Measurements from ENCODE around the gene CASZ1. TPM values are rescaled to one million over a fixed set of nuclear protein-coding genes. Genes with fewer than 3 reads are reported as not detected.

The CASZ1 gene
- total and polyA plus RNA-seq, 10 of the 15 experiments (the other 5 are each of a cell fraction or from before 2014, with no cell fraction given): 0.52 to 9.8 (median 3.7) TPM

DNA sequence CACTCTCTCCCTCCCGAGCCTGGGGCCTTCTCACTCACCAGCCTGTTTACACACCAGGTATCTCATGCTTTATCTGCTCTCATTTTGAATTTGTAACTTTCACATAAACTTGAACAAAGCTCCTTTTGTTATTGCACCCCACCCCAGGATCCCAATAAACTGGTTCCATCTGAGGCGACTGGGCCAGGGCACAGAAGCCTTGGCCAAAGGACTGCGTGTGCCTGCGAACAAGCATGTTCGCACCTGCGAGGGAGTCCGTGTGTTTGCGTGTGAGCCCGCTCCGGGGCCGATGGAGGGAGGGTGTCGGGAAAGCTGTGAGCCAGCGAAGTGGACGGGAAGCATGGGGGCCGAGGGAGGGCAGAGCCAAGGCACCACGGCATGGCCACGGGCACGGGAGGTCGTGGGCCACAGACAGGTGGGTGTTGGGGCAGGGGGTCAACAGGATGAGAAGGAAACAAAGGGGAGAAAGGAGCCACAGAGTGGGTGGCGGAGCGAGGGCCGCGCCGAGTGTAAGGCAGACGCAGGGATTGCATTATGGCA is 98.8 kb downstream of the CASZ1 start:
- no peak overlapping the region for H3K9ac ChIP-seq (ENCODE audit: control insufficient read depth, insufficient read depth, low read length)
- H4K20me1 ChIP-seq (ENCODE audit: control insufficient read depth, insufficient read depth): no peaks in the 10 kb centered on the region
- H3K79me2 ChIP-seq (ENCODE audit: control insufficient read depth, insufficient read depth, low read length): peaks cover 2% of the 10 kb centered on the region
- no peak overlapping the region for H2AFZ ChIP-seq (ENCODE audit: control insufficient read depth, low read depth, low read length)
- ATAC-seq (no peak), FAIRE-seq (no peak), DNase-seq (ENCODE audit: low read depth, low spot score) (no peak)
- RAD21 ChIA-PET (ENCODE audit: unreplicated experiment): no interaction called here
- no peak overlapping the region for H3K27ac ChIP-seq (ENCODE audit: control insufficient read depth, insufficient read depth)
- 69% methylated on average over 25 of the region's 25 CpGs for WGBS (ENCODE audit: insufficient coverage, insufficient replicate concordance, low lambda C conversion rate, missing lambda C conversion rate)
- H3K4me3 ChIP-seq: no peak overlapping the region
- no TSS peak for BruUV-seq (replicated peaks)
- SMC1A ChIA-PET (ENCODE audit: uncharacterized antibody, unreplicated experiment): no interaction called here
- in situ Hi-C loops (cut with MboI): no loop called here
- no peaks in the 10 kb centered on the region for H3K9me3 ChIP-seq (replicated peaks; ENCODE audit: control insufficient read depth, insufficient read depth, low read length)
- CTCF ChIA-PET: interaction anchor here (1.2 kb wide), 1 partner anchor 174 kb away, joined by 4 read pairs; no protein-coding TSS in a partner anchor
- POLR2A ChIA-PET: no interaction called here
- intact Hi-C loops (cut with micrococcal nuclease; ENCODE audit: unreplicated experiment): no loop called here
- TF ChIP-seq, protein P1, sequence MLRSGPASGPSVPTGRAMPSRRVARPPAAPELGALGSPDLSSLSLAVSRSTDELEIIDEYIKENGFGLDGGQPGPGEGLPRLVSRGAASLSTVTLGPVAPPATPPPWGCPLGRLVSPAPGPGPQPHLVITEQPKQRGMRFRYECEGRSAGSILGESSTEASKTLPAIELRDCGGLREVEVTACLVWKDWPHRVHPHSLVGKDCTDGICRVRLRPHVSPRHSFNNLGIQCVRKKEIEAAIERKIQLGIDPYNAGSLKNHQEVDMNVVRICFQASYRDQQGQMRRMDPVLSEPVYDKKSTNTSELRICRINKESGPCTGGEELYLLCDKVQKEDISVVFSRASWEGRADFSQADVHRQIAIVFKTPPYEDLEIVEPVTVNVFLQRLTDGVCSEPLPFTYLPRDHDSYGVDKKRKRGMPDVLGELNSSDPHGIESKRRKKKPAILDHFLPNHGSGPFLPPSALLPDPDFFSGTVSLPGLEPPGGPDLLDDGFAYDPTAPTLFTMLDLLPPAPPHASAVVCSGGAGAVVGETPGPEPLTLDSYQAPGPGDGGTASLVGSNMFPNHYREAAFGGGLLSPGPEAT (IDR thresholded peaks at IDR 0.05; ENCODE audit: low read depth): no peak
- TF ChIP-seq IKZF1 (conservative IDR thresholded peaks at IDR 0.05) (no peak), SPI1 (IDR thresholded peaks at IDR 0.05; ENCODE audit: borderline replicate concordance, insufficient read depth, low read depth, low read length) (no peak), JUND (IDR thresholded peaks at IDR 0.05; ENCODE audit: low read depth, low read length) (no peak), IRF4 (IDR thresholded peaks at IDR 0.05; ENCODE audit: low read depth, low read length) (no peak), YBX1 (IDR thresholded peaks at IDR 0.05) (no peak), KAT2A (conservative IDR thresholded peaks at IDR 0.05; ENCODE audit: control insufficient read depth, low read depth, low read length) (no peak), HDAC2 (IDR thresholded peaks at IDR 0.05) (no peak), RCOR1 (conservative IDR thresholded peaks at IDR 0.05; ENCODE audit: low read depth, low read length) (no peak), NR2F1 (conservative IDR thresholded peaks at IDR 0.05) (no peak)
- TF ChIP-seq, protein P2, sequence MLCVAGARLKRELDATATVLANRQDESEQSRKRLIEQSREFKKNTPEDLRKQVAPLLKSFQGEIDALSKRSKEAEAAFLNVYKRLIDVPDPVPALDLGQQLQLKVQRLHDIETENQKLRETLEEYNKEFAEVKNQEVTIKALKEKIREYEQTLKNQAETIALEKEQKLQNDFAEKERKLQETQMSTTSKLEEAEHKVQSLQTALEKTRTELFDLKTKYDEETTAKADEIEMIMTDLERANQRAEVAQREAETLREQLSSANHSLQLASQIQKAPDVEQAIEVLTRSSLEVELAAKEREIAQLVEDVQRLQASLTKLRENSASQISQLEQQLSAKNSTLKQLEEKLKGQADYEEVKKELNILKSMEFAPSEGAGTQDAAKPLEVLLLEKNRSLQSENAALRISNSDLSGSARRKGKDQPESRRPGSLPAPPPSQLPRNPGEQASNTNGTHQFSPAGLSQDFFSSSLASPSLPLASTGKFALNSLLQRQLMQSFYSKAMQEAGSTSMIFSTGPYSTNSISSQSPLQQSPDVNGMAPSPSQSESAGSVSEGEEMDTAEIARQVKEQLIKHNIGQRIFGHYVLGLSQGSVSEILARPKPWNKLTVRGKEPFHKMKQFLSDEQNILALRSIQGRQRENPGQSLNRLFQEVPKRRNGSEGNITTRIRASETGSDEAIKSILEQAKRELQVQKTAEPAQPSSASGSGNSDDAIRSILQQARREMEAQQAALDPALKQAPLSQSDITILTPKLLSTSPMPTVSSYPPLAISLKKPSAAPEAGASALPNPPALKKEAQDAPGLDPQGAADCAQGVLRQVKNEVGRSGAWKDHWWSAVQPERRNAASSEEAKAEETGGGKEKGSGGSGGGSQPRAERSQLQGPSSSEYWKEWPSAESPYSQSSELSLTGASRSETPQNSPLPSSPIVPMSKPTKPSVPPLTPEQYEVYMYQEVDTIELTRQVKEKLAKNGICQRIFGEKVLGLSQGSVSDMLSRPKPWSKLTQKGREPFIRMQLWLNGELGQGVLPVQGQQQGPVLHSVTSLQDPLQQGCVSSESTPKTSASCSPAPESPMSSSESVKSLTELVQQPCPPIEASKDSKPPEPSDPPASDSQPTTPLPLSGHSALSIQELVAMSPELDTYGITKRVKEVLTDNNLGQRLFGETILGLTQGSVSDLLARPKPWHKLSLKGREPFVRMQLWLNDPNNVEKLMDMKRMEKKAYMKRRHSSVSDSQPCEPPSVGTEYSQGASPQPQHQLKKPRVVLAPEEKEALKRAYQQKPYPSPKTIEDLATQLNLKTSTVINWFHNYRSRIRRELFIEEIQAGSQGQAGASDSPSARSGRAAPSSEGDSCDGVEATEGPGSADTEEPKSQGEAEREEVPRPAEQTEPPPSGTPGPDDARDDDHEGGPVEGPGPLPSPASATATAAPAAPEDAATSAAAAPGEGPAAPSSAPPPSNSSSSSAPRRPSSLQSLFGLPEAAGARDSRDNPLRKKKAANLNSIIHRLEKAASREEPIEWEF (IDR thresholded peaks at IDR 0.05; ENCODE audit: insufficient replicate concordance, low read depth, low read length): no peak
- TF ChIP-seq, protein P3, sequence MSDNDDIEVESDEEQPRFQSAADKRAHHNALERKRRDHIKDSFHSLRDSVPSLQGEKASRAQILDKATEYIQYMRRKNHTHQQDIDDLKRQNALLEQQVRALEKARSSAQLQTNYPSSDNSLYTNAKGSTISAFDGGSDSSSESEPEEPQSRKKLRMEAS (IDR thresholded peaks at IDR 0.05; ENCODE audit: low read depth, low read length): no peak
- no peaks in the 10 kb centered on the region for H3K36me3 ChIP-seq (ENCODE audit: control insufficient read depth in 2 of 2, insufficient read depth in 2 of 2, low read length in 1 of 2)
- peaks cover 5% of the 10 kb centered on the region for H3K4me1 ChIP-seq (ENCODE audit: control insufficient read depth, insufficient read depth, low read length)
- no peaks in the 10 kb centered on the region; a peak in 3 of 4 replicates for H3K27me3 ChIP-seq (replicated peaks in 1 of 2; ENCODE audit: control insufficient read depth in 2 of 2, insufficient read depth in 2 of 2, low read length in 1 of 2)
- no peak overlapping the region for H3K4me2 ChIP-seq (ENCODE audit: control insufficient read depth, insufficient read depth)
